ENCODE data around the gene PIK3C2B.
"Not testable (repeated sequence)": the region's sequence is repeated elsewhere in the genome, so short reads cannot be mapped to it uniquely, and the experiment has no call there.

Gene PIK3C2B

DNA sequence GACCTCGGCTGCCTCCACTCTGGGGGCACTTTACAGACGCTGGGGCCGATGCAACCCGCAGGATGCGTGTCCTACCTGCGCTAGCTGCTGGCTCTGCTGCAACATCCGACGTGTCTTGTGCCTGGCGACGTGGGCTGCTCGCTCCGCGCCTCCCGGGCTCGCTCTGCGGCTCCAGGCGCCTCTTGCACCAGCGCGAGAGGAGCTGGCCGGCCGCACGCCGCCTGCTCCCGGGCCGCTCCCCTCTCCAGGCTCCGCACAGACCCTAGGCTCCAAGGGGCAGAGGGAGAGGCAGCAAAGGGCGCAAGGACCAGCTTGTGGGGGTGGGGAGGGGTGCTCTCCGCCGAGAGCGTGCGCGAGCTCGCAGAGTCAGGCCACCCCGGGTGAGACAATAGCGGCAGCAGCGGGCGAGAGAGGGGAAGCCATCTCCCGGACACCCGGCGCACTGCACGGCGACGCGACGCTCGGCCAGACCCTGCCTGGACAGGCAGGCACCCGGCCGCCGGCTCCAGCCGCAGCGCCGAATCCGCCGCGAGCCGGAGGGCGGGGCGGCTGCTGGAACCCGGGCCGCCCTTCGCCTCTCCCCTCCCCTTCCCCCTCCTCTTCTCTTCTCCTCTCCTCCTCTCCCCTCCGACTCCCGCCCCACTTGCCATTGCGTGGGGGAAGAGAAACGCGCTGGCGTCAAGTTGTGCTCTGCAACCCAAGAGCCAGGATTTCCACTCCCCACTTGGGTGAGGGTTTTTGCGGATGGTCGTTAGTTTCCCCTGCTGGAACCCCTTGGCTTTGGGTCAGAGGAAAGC, at the start of gene PIK3C2B:
Gene PIK3C2B, minus strand, starts transcription at position 525 of the 797 bp plus-strand sequence. CDS start 25,003 bp downstream, outside the sequence.
- DNase-seq, result peak; percentile 73

- peak; percentile 64 for DNase-seq
Measured at GRCh38 chr1:204544321-204544720, 49.7 kb upstream of the PIK3C2B start.

DNA sequence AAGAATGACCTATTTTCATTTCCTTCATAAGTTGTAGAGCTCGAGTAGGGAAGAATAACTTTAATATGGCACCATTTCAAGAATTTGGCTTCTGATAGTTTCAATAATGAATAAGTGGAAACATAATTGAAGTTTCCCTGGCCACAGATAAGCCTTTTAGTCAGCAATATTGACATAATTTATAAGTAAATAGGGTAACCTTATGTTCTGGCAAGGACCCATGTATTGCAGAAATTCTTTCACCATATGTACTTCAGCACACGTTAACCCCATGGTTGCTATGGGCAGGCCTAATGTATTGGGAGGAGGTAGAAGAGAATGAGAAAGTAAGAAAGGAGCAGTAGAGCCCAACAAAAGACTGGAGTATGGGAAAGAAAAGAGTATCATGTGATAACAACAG, 47.0 kb upstream of the PIK3C2B start:
- no peak for DNase-seq

DNA sequence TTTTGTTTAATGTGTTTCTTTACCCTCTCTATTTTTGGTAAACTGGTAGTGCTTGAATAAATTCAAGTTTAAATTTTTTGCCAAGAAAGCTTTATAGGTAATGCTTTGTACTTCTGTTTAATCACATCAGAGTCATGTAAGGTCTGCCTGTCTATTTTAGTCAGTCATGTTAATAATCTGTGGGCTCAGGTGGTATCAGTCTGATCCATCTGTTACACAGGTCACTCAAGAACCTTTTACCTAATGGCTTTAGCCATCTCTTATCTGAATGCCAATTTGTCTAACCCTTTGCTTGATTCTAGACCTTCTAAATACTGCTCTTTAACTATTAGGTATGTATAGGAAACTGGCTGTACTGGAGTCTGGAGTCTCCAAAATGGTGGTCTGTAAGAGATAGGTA, 38.2 kb upstream of the PIK3C2B start:
- no peak for DNase-seq

GRCh38 chr1:204530932-204531331, 36.3 kb upstream of the PIK3C2B start:
- DNase-seq, result no peak

DNA sequence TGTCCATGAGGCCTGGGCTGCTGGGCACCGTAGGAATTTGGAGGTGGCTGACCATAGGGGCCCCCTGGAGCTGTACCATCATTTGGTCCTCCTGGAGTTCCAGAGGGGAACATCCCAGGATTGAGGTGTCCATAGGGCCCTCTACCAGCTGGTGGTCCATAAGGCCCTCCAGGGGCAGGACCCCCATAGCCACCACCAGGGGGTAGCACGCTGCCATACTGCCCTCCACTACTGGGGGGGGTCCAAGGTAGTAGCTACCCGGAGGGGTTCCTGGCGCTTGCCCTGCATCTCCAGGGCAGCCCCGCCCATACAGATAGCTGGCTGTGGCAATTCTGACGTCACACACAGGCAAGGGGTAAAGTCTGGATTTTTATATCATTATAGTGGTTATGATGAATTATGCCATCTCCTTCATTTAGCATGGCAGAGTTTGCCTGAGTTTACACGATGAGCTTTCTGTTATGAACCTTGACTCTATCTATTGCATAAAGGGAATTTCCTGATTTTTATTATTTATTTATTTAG, 34.8 kb upstream of the PIK3C2B start:
- no peak for DNase-seq

DNA sequence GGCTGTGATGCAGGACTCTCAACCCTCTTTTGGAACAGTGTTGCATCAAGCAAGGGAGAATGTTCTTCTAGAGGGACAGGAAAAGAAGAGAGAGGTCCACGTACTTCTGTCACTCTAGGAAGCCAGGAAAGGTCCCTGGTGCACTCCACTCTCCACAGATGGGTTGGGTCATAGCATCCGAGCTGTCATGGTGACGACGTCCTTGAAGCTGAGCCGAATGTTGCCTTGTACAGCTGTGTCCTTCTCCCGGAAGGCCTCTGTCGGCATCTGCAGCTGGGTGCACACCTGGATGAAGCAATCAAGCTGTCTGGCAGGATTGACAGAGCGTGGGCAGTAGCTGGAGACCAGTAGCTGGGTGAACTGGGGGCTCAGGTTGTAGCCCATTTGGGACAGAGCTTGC, 34.1 kb upstream of the PIK3C2B start:
- DNase-seq, result no peak

DNA sequence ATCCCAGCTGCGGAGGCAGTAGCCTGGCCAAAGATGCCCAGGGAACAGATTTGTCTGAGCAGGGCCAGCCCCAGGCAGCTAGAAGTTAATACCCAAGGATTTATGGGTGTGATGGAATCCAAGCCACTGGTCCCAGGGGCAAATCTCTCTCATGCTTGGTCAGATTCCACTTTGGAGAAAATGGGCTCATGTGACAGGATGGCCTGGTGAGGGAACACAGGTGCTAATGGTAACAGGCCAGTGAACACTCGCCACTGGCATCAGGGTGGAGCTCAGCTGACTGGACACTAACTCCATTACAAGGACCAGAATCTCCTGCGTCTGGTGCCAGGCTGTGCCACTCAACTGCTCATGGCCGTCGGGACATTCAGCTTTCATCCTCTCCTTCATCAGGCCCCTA, 33.6 kb upstream of the PIK3C2B start:
- DNase-seq, result no peak

- no peak for DNase-seq
Measured at GRCh38 chr1:204524986-204525385, 30.4 kb upstream of the PIK3C2B start.

- DNase-seq, result no peak
Measured at GRCh38 chr1:204523605-204524215, 29.1 kb upstream of the PIK3C2B start.

DNA sequence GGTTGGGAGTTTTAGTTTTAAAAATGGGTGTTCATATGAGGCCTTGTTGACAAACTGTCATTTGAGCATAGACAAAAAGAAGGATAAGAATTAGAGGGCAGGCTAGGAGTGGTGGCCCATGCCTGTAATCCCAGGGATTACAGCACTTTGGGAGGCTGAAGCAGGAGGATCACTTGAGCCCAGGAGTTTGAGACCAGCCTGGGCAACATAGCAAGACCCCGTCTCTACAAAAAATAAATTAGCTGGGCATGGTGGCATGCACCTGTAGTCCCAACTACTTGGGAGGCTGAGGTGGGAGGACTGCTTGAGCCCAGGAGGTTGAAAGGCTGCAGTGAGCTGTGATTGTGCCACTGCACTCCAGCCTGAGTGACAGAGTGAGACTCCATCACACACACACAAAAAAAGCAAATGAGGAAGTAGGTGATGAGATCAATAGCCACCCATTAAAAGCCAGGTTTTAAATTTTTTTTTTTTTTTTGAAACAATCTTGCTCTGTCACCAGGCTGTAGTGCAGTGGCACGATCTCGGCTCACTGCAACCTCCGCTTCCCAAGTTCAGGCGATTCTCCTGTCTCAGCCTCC, 27.4 kb upstream of the PIK3C2B start:
- not testable (repeated sequence) for DNase-seq

- peak; percentile 82 for DNase-seq
Measured at GRCh38 chr1:204520834-204521709, 26.5 kb upstream of the PIK3C2B start.

DNA sequence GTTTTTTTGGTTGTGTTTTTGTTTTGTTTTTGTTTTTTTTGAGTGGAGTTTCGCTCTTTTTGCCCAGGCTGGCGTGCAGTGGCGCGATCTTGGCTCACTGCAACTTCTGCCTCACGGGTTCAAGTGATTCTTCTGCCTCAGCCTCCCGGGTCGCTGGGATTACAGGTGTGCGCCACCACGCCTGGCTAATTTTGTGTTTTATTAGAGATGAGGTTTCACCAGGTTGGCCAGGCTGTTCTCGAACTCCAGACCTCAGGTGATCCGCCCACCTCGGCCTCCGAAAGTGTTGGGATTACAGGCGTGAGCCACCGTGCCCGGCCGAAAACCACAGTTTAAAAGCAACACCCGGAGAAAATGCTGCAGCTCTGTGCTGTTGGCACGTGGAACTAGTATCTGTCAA, 22.8 kb upstream of the PIK3C2B start:
- not testable (repeated sequence) for DNase-seq

DNA sequence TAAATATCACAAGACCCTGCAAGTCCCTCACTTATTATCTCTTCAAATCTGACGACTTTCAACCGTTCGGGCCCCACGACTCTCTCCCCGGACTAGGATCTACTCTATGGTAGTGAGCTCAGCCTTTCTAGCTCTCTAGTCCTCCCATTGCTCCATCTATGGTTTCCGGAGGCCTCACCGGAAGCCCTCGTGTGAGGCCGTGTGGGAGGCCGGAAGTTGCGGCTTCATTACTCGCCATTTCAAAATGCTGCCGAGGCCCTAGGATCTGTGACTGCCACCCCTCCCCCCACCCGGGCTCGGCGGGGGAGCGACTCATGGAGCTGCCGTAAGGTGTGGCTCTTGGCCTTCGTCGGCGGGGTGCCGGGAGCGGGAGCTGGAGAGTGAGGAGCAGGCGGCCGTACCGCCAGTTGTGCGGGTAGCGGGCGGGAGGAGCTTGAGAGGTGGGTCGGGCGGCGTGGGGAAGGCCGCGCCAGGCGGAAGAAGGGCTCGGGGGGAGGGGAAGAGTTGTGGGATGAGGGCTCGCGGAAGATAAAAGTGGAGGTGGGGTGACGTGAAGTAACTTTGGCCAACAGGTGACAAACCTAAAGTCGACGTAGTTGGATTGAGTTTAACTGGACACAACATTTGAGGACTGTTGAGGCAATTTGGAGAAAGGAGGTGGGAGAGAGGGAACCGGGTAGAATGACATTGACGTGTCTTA, 21.7 kb upstream of the PIK3C2B start, which contains the start of gene MDM4:
Gene MDM4, plus strand, starts transcription at position 227 of the 700 bp plus-strand sequence. CDS start 9,113 bp downstream, outside the sequence.
- peak; percentile 95 for DNase-seq

GRCh38 chr1:204514828-204515227, 20.2 kb upstream of the PIK3C2B start:
- no peak for DNase-seq

GRCh38 chr1:204513117-204513716, 18.6 kb upstream of the PIK3C2B start:
- DNase-seq, result peak; percentile 85

DNA sequence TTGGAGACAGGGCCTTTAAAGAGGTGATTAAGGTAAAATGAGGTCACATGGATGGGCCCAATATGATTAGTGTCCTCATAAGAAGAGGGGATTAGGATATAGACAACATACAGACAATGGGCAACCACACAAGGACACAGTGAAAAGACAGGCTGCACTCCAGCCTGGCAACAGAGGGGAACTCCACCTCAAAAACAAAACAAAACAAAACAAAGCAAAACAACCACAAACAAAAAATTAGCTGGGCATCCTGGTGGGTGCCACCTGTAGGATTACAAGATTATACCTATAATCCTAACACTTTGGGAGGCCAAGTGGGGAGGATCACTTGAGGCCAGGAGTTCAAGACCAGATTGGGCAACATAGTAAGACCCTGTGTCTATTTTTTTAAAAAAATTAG, 16.8 kb upstream of the PIK3C2B start:
- DNase-seq, result peak; percentile 50

DNA sequence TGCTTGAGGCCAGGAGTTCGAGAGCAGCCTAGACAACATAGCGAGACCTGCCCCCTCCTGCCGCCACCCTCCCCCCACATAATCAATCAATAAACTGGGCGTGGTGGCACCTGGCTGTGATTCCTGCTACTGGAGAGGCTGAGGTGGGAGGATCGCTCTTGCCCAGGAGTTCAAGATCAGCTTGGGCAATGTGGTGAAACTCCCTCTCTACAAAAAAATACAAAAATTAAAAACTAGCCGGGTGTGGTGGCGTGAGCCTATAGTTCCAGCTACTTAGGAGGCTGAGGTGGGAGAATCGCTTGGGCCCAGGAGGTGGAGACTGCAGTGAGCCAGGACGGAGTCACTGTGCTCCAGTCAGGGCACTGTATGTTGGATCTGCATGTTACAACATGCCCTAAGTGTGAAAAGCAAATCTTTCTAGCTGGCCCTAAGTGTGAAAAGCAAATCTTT, 14.6 kb upstream of the PIK3C2B start:
- DNase-seq, result no peak

- DNase-seq, result peak; percentile 55
Measured at GRCh38 chr1:204507317-204508105, 12.9 kb upstream of the PIK3C2B start.

GRCh38 chr1:204506969-204507316, 12.3 kb upstream of the PIK3C2B start:
- DNase-seq, result peak; percentile 96
